H9 (cell line): ENCODE data around the gene AMDHD1. TPM values are rescaled to one million over a fixed set of nuclear protein-coding genes. Genes with fewer than 3 reads are reported as not detected.

ENCODE experiments used
- DNase-seq: peaks from one replicate; pipeline ENCODE4 v3.0.0-alpha.2; 2017
- H2AFZ ChIP-seq: one replicate; pipeline ENCODE4 v1.6.1; 2013; ENCODE audit warnings: mild to moderate bottlenecking, low read length, control low read depth, moderate library complexity
- H2AK5ac ChIP-seq: 2 replicates; pipeline ENCODE4 v1.6.1; 2013; ENCODE audit warnings: low read length, control low read depth, mixed read lengths; ENCODE audit not compliant: insufficient read length
- H2BK120ac ChIP-seq: one replicate; pipeline ENCODE4 v1.6.1; 2013; ENCODE audit warnings: low read depth, mild to moderate bottlenecking, low read length, control low read depth, inconsistent platforms; ENCODE audit not compliant: poor library complexity, severe bottlenecking
- H2BK12ac ChIP-seq: 2 replicates; pipeline ENCODE4 v1.6.1; 2013; ENCODE audit warnings: low read length, control low read depth, mixed read lengths, low read depth; ENCODE audit not compliant: insufficient read length
- H2BK15ac ChIP-seq: 2 replicates; pipeline ENCODE4 v1.6.1; 2013; ENCODE audit warnings: low read depth, low read length, control low read depth
- H2BK20ac ChIP-seq: one replicate; pipeline ENCODE4 v1.6.1; 2013; ENCODE audit warnings: low read depth, mild to moderate bottlenecking, low read length, control low read depth, inconsistent platforms; ENCODE audit not compliant: poor library complexity, severe bottlenecking
- H2BK5ac ChIP-seq: 2 replicates; pipeline ENCODE4 v1.6.1; 2013; ENCODE audit warnings: low read length, control low read depth, mixed read lengths; ENCODE audit not compliant: insufficient read length
- H3K14ac ChIP-seq: 2 replicates; pipeline ENCODE4 v1.6.1; 2013; ENCODE audit warnings: low read length, control low read depth; ENCODE audit not compliant: insufficient read depth
- H3K18ac ChIP-seq: 2 replicates; pipeline ENCODE4 v1.6.1; 2013; ENCODE audit warnings: low read depth, mild to moderate bottlenecking, mixed read lengths, low read length, control low read depth; ENCODE audit not compliant: insufficient read length
- H3K23ac ChIP-seq: 2 replicates; pipeline ENCODE4 v1.6.1; 2013; ENCODE audit warnings: low read length, control low read depth, mixed read lengths, low read depth; ENCODE audit not compliant: insufficient read length
- H3K23me2 ChIP-seq: 2 replicates; pipeline ENCODE4 v1.6.1; 2013; ENCODE audit warnings: low read depth, mild to moderate bottlenecking, mixed read lengths, low read length, control low read depth; ENCODE audit not compliant: insufficient read length, poor library complexity, severe bottlenecking
- H3K27ac ChIP-seq: 2 replicates; pipeline ENCODE4 v1.5.1; 2013; ENCODE audit warnings: low read length, control low read depth, mixed read lengths, low read depth; ENCODE audit not compliant: insufficient read length
- H3K27me3 ChIP-seq: 2 replicates; pipeline ENCODE4 v1.6.1; 2013; ENCODE audit warnings: low read length, control low read depth, inconsistent platforms; ENCODE audit not compliant: insufficient read depth
- H3K4ac ChIP-seq: 2 replicates; pipeline ENCODE4 v1.6.1; 2013; ENCODE audit warnings: low read depth, mild to moderate bottlenecking, control low read depth, inconsistent platforms, low read length, moderate library complexity
- H3K4me1 ChIP-seq: 2 replicates; pipeline ENCODE4 v1.6.1; 2013; ENCODE audit warnings: low read length, control low read depth, inconsistent platforms; ENCODE audit not compliant: insufficient read depth
- H3K4me2 ChIP-seq: 2 replicates; pipeline ENCODE4 v1.6.1; 2013; ENCODE audit warnings: low read length, control low read depth, mixed read lengths; ENCODE audit not compliant: insufficient read length, insufficient read depth
- H3K56ac ChIP-seq: 2 replicates; pipeline ENCODE4 v1.6.1; 2013; ENCODE audit warnings: low read depth, mild to moderate bottlenecking, mixed read lengths, low read length, control low read depth; ENCODE audit not compliant: insufficient read length
- H3K79me1 ChIP-seq: 2 replicates; pipeline ENCODE4 v1.6.1; 2013; ENCODE audit warnings: low read depth, mild to moderate bottlenecking, moderate library complexity, low read length, control low read depth, inconsistent platforms; ENCODE audit not compliant: insufficient read depth, poor library complexity, severe bottlenecking
- H3K79me2 ChIP-seq: 2 replicates; pipeline ENCODE4 v1.6.1; 2013; ENCODE audit warnings: low read length, control low read depth, inconsistent platforms; ENCODE audit not compliant: insufficient read depth
- H3K9ac ChIP-seq: 2 replicates; pipeline ENCODE4 v1.6.1; 2013; ENCODE audit warnings: low read length, control low read depth, mixed read lengths; ENCODE audit not compliant: insufficient read length; ENCODE audit errors: extremely low read depth
- H3K9me3 ChIP-seq: one replicate; pipeline ENCODE4 v1.6.1; 2013; ENCODE audit warnings: low read depth, low read length, inconsistent platforms; ENCODE audit not compliant: control insufficient read depth
- H3T11ph ChIP-seq: one replicate; pipeline ENCODE4 v1.6.1; 2013; ENCODE audit warnings: mild to moderate bottlenecking, low read length, control low read depth, inconsistent platforms
- H4K20me1 ChIP-seq: one replicate; pipeline ENCODE4 v1.6.1; 2013; ENCODE audit not compliant: control insufficient read depth, insufficient read length, insufficient read depth
- H4K5ac ChIP-seq: 2 replicates; pipeline ENCODE4 v1.6.1; 2013; ENCODE audit warnings: low read depth, mild to moderate bottlenecking, mixed read lengths, low read length, control low read depth; ENCODE audit not compliant: insufficient read length
- H4K8ac ChIP-seq: replicated peaks from 2 replicates; pipeline ENCODE4 v1.6.1; 2013; ENCODE audit warnings: low read length, control low read depth, mixed read lengths, low read depth; ENCODE audit not compliant: insufficient read length
- H4K91ac ChIP-seq: 2 replicates; pipeline ENCODE4 v1.6.1; 2013; ENCODE audit warnings: low read depth, mild to moderate bottlenecking, moderate library complexity, mixed read lengths, low read length, control low read depth; ENCODE audit not compliant: insufficient read length
- H3K27ac Mint-ChIP-seq, 3 experiments: 2 replicates in 2 of 3; 3 replicates in 1 of 3; pipeline ENCODE4 v1.8.0; 2020 to 2021; ENCODE audit warnings: mixed read lengths in 3 of 3, mild to moderate bottlenecking in 1 of 3, moderate library complexity in 1 of 3
- H3K27me3 Mint-ChIP-seq: 2 replicates; pipeline ENCODE4 v1.8.0; 2021; ENCODE audit warnings: low read depth, mild to moderate bottlenecking, moderate library complexity, mixed read lengths
- H3K36me3 Mint-ChIP-seq, 3 experiments: 2 replicates in 2 of 3; 3 replicates in 1 of 3; pipeline ENCODE4 v1.8.0; 2020 to 2021; ENCODE audit warnings: low read depth in 3 of 3, mixed read lengths in 3 of 3; ENCODE audit not compliant: insufficient read depth in 1 of 3
- H3K4me1 Mint-ChIP-seq, 2 experiments: 2 replicates each; pipeline ENCODE4 v1.8.0; 2020; ENCODE audit warnings: mixed read lengths in 2 of 2
- H3K4me3 Mint-ChIP-seq, 2 experiments: 2 replicates in 1 of 2; 3 replicates in 1 of 2; pipeline ENCODE4 v1.8.0; 2020 to 2021; ENCODE audit warnings: mild to moderate bottlenecking in 2 of 2, mixed read lengths in 2 of 2, moderate library complexity in 1 of 2
- H3K9me3 Mint-ChIP-seq, 2 experiments: 2 replicates in 1 of 2; 3 replicates in 1 of 2; pipeline ENCODE4 v1.8.0; 2020; ENCODE audit warnings: mild to moderate bottlenecking in 2 of 2, mixed read lengths in 2 of 2, moderate library complexity in 1 of 2
- WGBS: extraction: QIAGEN DNeasy Blood & Tissue Kit; methylation state at CpG from one replicate; pipeline ENCODE4 v1.1.7; 2013; ENCODE audit warnings: missing lambda C conversion rate, low lambda C conversion rate, mixed read lengths; ENCODE audit not compliant: insufficient read length; ENCODE audit errors: extremely low coverage; 5-methylcytosine and 5-hydroxymethylcytosine counted together
- total RNA-seq: library from RNA; stranded (reverse); gene quantifications from 2 replicates; pipeline ENCODE4 v1.2.1, GENCODE V29; 2021
- TF ChIP-seq, protein P1 (sequence below): fragments of 200-600 bp; sonication (generic); conservative IDR thresholded peaks from 3 replicates; pipeline ENCODE4 v1.8.0; 2021; ENCODE audit warnings: antibody characterized with exemption, mild to moderate bottlenecking

The AMDHD1 gene
- total RNA-seq, 1 experiment from 2014 or later = 0.42 TPM

DNA sequence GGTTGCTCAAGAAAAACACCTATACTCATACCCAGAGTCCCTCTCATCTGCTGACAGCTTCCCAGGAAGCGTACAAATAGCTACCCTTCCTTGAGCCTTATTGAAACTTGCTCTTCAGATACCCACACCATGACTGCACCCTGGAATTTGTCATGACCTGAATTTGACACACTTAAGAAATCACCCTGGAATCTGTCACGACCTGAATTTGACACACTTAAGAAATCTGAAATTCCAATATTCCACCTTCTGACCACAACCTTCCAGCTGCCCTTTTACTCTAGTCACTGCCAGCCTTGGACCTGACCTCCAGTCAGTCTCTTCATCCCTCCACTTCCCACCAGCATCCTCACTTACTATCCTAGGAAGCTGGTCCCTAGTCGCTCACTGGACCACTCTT, 54.1 kb downstream of the AMDHD1 start:
- no peak overlapping the region for H2AK5ac ChIP-seq
- peaks cover 6 to 8% of the 10 kb centered on the region in 2 experiments for H3K4me1 Mint-ChIP-seq
- no peak overlapping the region for H2BK5ac ChIP-seq
- H2AFZ ChIP-seq = no peak overlapping the region
- no peak overlapping the region for H3K4me2 ChIP-seq
- no peaks in the 10 kb centered on the region for H3K4me1 ChIP-seq
- H3K79me1 ChIP-seq = no peaks in the 10 kb centered on the region
- H3K27ac Mint-ChIP-seq = no peak overlapping the region
- H3K56ac ChIP-seq = no peak overlapping the region
- H4K8ac ChIP-seq = no peak overlapping the region
- no peak overlapping the region for H3K23ac ChIP-seq
- H3K23me2 ChIP-seq = no peaks in the 10 kb centered on the region
- no peaks in the 10 kb centered on the region for H3K27me3 Mint-ChIP-seq
- no peak overlapping the region for H3K9ac ChIP-seq
- no peak overlapping the region for H2BK120ac ChIP-seq
- no peak overlapping the region for H3T11ph ChIP-seq
- no peaks in the 10 kb centered on the region for H3K79me2 ChIP-seq
- H3K14ac ChIP-seq = no peak overlapping the region
- no peak overlapping the region for H3K4ac ChIP-seq
- H2BK15ac ChIP-seq = no peak overlapping the region
- H4K5ac ChIP-seq = no peak overlapping the region
- H3K9me3 ChIP-seq = no peaks in the 10 kb centered on the region
- no peak overlapping the region for H2BK20ac ChIP-seq
- H3K18ac ChIP-seq = no peak overlapping the region
- no peak overlapping the region for H3K4me3 Mint-ChIP-seq
- no CpG with 5 or more reads among the region's 3 CpGs for WGBS
- H3K36me3 Mint-ChIP-seq = peaks cover 0 to 7% (median 4%) of the 10 kb centered on the region in 3 experiments; a peak in 5 of 7 replicates
- H4K20me1 ChIP-seq = no peaks in the 10 kb centered on the region
- no peak overlapping the region for H4K91ac ChIP-seq
- H3K27me3 ChIP-seq = no peaks in the 10 kb centered on the region
- no peaks in the 10 kb centered on the region for H3K9me3 Mint-ChIP-seq
- no peak for DNase-seq
- no peak overlapping the region for H2BK12ac ChIP-seq
- no peak overlapping the region for H3K27ac ChIP-seq
- TF ChIP-seq, protein P1, sequence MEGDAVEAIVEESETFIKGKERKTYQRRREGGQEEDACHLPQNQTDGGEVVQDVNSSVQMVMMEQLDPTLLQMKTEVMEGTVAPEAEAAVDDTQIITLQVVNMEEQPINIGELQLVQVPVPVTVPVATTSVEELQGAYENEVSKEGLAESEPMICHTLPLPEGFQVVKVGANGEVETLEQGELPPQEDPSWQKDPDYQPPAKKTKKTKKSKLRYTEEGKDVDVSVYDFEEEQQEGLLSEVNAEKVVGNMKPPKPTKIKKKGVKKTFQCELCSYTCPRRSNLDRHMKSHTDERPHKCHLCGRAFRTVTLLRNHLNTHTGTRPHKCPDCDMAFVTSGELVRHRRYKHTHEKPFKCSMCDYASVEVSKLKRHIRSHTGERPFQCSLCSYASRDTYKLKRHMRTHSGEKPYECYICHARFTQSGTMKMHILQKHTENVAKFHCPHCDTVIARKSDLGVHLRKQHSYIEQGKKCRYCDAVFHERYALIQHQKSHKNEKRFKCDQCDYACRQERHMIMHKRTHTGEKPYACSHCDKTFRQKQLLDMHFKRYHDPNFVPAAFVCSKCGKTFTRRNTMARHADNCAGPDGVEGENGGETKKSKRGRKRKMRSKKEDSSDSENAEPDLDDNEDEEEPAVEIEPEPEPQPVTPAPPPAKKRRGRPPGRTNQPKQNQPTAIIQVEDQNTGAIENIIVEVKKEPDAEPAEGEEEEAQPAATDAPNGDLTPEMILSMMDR = no peak
